ENCODE data around the gene RTF1. TPM values are rescaled to one million over a fixed set of nuclear protein-coding genes. Genes with fewer than 3 reads are reported as not detected.

The RTF1 gene
- total RNA-seq, 1 donor from 2014 or later, result 60.8 TPM

DNA sequence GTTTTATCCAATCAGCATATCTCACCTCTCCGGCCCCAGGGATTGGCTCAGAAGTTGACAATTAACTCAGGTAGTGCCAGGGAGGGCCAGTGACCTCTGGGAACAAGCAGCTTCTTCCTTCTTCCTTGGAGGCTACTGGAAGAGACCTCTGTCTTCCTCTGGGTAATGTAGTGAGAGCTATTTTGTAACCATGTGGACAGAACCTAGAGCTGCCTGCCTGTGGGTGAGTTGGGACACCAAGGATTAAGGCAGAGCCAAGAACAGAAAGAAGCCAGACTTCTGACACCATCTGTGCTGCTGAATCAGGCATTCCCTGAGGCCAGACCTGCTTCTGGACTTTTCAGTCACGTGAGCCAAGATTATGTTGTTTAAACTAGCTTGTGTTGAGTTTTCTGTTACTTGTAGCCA lies 8.7 kb upstream of the RTF1 start:
- Mint-ChIP-seq H3K4me1 (ENCODE audit: unreplicated experiment) (peaks cover 23% of the 10 kb centered on the region), H3K27me3 (ENCODE audit: unreplicated experiment) (peaks cover 12% of the 10 kb centered on the region), H3K27ac (ENCODE audit: unreplicated experiment) (no peak overlapping the region), H3K4me3 (ENCODE audit: unreplicated experiment) (no peak overlapping the region), H3K36me3 (ENCODE audit: low read depth, unreplicated experiment) (no peaks in the 10 kb centered on the region), H3K9me3 (ENCODE audit: unreplicated experiment) (no peaks in the 10 kb centered on the region)
- no peak for DNase-seq (ENCODE audit: low spot score)
- TF ChIP-seq, protein P1, sequence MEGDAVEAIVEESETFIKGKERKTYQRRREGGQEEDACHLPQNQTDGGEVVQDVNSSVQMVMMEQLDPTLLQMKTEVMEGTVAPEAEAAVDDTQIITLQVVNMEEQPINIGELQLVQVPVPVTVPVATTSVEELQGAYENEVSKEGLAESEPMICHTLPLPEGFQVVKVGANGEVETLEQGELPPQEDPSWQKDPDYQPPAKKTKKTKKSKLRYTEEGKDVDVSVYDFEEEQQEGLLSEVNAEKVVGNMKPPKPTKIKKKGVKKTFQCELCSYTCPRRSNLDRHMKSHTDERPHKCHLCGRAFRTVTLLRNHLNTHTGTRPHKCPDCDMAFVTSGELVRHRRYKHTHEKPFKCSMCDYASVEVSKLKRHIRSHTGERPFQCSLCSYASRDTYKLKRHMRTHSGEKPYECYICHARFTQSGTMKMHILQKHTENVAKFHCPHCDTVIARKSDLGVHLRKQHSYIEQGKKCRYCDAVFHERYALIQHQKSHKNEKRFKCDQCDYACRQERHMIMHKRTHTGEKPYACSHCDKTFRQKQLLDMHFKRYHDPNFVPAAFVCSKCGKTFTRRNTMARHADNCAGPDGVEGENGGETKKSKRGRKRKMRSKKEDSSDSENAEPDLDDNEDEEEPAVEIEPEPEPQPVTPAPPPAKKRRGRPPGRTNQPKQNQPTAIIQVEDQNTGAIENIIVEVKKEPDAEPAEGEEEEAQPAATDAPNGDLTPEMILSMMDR (IDR thresholded peaks at IDR 0.05; ENCODE audit: unreplicated experiment), result no peak

DNA sequence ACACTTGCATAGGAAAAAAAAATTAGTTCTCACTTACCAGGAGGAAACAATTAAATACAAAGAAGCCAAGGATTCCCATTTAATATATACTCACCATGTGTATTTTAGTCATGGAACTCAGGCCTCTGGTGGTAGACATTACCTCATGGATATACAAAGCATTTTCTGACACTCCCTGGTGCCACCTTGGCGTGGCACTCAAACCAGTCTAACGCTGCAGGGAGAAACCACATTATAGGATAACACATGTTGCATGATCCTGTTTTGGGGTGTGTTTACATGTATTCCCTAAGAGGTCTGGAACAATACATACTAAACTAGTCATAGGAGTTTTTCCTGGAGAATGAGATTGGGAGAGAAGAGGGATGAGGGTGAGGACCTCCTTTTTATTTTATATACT lies 5.9 kb upstream of the RTF1 start:
- TF ChIP-seq, protein P1 (IDR thresholded peaks at IDR 0.05; ENCODE audit: unreplicated experiment), result no peak
- peaks cover 6% of the 10 kb centered on the region for H3K27me3 Mint-ChIP-seq (ENCODE audit: unreplicated experiment)
- H3K4me3 Mint-ChIP-seq (ENCODE audit: unreplicated experiment), result no peak overlapping the region
- H3K9me3 Mint-ChIP-seq (ENCODE audit: unreplicated experiment), result no peaks in the 10 kb centered on the region
- H3K4me1 Mint-ChIP-seq (ENCODE audit: unreplicated experiment), result peaks cover 6% of the 10 kb centered on the region
- H3K36me3 Mint-ChIP-seq (ENCODE audit: low read depth, unreplicated experiment), result no peaks in the 10 kb centered on the region
- no peak overlapping the region for H3K27ac Mint-ChIP-seq (ENCODE audit: unreplicated experiment)
- no peak for DNase-seq (ENCODE audit: low spot score)

DNA sequence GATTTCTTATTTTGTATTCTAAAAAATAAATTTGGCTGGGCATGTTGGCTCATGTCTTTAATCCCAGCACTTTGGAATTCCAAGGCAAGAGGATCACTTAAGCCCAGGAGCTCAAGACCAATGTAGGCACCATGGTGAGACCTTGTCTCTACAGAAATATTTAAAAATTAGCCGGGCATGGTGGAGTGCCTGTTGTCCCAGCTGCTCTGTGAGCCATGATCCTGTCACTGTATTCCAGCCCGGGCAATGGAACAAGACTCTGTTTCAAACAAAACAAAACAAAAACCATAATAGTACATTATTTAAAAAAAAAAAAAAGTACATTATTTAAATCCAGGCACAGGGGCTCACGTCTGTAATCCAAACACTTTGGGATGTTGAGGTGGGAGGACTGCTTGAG lies 5.5 kb upstream of the RTF1 start:
- H3K4me1 Mint-ChIP-seq (ENCODE audit: unreplicated experiment), result peaks cover 10% of the 10 kb centered on the region
- peaks cover 6% of the 10 kb centered on the region for H3K27me3 Mint-ChIP-seq (ENCODE audit: unreplicated experiment)
- H3K36me3 Mint-ChIP-seq (ENCODE audit: low read depth, unreplicated experiment), result no peaks in the 10 kb centered on the region
- TF ChIP-seq, protein P1 (IDR thresholded peaks at IDR 0.05; ENCODE audit: unreplicated experiment), result no peak
- no peaks in the 10 kb centered on the region for H3K9me3 Mint-ChIP-seq (ENCODE audit: unreplicated experiment)
- H3K27ac Mint-ChIP-seq (ENCODE audit: unreplicated experiment), result no peak overlapping the region
- no peak overlapping the region for H3K4me3 Mint-ChIP-seq (ENCODE audit: unreplicated experiment)
- no peak for DNase-seq (ENCODE audit: low spot score)

DNA sequence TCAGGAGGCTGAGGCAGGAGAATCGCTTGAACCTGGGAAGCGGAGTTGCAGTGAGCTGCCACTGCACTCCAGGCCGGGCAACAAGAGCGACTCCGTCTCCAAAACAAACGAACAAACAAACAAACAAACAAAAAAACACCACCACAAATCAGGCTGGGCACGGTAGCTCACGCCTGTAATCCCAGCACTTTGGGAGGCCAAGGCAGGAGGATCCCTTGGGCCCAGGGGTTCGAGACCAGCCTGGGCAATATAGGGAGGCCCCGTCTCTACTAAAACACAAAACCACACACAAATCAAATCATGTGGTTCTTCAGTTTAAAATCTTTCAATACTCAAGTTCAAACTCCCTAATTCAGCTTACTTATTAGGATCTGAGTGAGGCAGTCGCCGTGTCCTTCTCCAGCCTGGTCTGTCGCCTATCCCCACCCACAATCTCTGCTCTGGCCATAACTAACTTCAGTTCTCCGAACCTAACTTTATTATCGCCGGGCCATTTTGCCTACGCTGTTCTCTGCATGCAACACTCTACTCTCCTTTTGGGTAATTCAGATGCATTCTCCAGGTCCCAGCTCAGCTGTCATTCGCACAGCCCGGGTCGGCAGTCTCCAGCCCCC lies 660 bp upstream of the RTF1 start:
- peaks cover 29% of the 10 kb centered on the region for H3K4me1 Mint-ChIP-seq (ENCODE audit: unreplicated experiment)
- peaks cover 3% of the 10 kb centered on the region for H3K27me3 Mint-ChIP-seq (ENCODE audit: unreplicated experiment)
- peaks cover 4% of the 10 kb centered on the region for H3K36me3 Mint-ChIP-seq (ENCODE audit: low read depth, unreplicated experiment)
- peak overlapping the region; percentile 97 for H3K4me3 Mint-ChIP-seq (ENCODE audit: unreplicated experiment)
- DNase-seq (ENCODE audit: low spot score), result no peak
- H3K27ac Mint-ChIP-seq (ENCODE audit: unreplicated experiment), result peak overlapping the region; percentile 63
- TF ChIP-seq, protein P1 (IDR thresholded peaks at IDR 0.05; ENCODE audit: unreplicated experiment), result no peak
- H3K9me3 Mint-ChIP-seq (ENCODE audit: unreplicated experiment), result no peaks in the 10 kb centered on the region

DNA sequence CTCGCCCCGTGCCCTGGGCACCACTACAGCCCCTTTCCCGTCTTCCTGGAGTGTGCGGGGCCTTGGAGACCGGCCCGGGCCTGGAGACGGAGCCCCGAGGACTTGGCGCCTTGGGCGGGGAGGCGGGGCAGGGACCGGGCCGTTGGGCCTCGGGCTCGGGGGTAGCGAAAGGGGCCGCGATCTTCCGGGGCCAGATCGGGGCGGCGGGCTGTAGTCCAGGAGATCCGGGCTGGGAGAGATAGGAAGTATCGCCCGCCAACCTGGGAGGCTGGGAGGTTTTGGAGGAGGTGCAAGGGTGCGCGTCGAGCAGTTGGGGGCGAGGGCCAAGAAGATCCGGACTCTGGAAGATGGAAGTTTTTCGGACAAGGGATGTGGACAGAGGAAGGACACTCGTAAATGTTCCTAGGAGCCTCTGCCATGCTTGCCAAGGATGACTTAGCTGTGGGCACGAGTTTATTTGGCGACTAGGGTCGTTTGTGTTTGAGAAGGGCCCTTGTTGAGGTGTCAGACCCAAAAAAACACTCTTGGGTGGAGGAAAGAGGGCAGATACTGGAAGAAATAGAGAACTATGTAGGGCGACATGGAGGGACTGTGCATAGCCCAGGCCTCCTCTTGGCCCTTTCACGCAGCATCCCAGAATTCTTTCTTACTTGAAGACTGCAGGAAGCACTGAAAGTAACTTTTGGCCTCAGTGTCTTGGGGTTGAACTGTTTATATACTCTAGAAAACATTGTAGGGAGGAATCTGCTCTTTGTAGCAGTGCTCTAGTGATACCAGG lies 712 bp downstream of the RTF1 start:
- no peaks in the 10 kb centered on the region for H3K9me3 Mint-ChIP-seq (ENCODE audit: unreplicated experiment)
- peaks cover 4% of the 10 kb centered on the region for H3K36me3 Mint-ChIP-seq (ENCODE audit: low read depth, unreplicated experiment)
- TF ChIP-seq, protein P1 (IDR thresholded peaks at IDR 0.05; ENCODE audit: unreplicated experiment), result no peak
- no peak for DNase-seq (ENCODE audit: low spot score)
- H3K4me3 Mint-ChIP-seq (ENCODE audit: unreplicated experiment), result peak overlapping the region; percentile 99
- peak overlapping the region; percentile 83 for H3K27ac Mint-ChIP-seq (ENCODE audit: unreplicated experiment)
- H3K27me3 Mint-ChIP-seq (ENCODE audit: unreplicated experiment), result peaks cover 3% of the 10 kb centered on the region
- H3K4me1 Mint-ChIP-seq (ENCODE audit: unreplicated experiment), result peaks cover 29% of the 10 kb centered on the region
